Vagina (tissue), 2 donors: ENCODE measurements around the gene ZC3H12C.

Experiments used
- POLR2A ChIP-seq, 2 donors: fragments of 450-650 bp; IDR thresholded peaks; one replicate each; pipeline ENCODE4 v1.6.1; 2017; ENCODE audit warnings: antibody characterized with exemption in 2 of 2, mild to moderate bottlenecking in 2 of 2, moderate library complexity in 2 of 2
- POLR2AphosphoS5 ChIP-seq, 2 donors: sonication (generic); formaldehyde crosslinking; IDR thresholded peaks; one replicate each; pipeline ENCODE4 v1.9.0; 2017; ENCODE audit warnings: antibody characterized with exemption in 2 of 2, mild to moderate bottlenecking in 2 of 2, low read depth in 1 of 2; ENCODE audit not compliant: insufficient read depth in 1 of 2
- TF ChIP-seq, protein P1 (sequence below), 3 experiments: fragments of 450-650 bp in 2 of 3; fragments of 200-600 bp in 1 of 3; sonication (generic) in 1 of 3; IDR thresholded peaks; one replicate each; pipeline ENCODE4 v1.5.1; 2017 to 2019; ENCODE audit warnings: antibody characterized with exemption in 3 of 3, mild to moderate bottlenecking in 2 of 3, moderate library complexity in 2 of 3

DNA sequence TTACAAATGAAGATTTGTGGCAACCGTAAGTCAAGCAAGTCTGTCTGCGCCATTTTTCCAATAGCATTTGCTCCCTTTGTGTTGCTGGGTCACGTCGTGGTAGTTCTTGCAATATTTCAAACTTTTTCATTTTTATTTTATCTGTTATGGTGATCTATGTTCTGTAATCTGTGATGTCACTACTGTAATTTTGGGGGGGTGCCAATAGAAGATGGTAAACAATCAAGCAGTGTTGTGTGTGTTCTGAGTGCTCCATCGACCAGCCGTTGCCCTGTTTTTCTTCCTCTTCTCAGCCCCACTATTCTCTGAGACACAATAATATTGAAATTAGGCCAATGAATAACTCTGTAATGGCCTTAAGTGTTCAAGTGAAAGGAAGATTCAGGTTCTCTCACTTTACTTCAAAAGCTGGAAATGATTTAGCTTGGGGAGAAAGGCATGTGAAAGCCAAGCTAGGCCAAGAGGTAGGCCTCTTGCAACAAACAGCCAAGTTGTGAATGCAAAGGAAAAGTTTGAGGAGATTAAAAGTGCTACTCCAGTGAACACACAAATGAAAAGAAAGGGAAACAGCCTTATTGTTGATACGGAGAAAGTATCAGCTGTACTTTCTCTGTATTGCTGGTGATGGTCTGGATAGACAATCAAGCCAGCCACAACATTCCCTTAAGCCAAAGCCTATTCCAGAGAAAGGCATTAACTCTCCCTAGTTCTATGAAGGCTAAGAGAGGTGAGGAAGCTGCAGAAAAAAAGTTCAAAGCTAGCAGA, 7.5 kb downstream of the ZC3H12C start:
- no peak for TF ChIP-seq POLR2A (IDR thresholded peaks at IDR 0.05)
- TF ChIP-seq, protein P1, sequence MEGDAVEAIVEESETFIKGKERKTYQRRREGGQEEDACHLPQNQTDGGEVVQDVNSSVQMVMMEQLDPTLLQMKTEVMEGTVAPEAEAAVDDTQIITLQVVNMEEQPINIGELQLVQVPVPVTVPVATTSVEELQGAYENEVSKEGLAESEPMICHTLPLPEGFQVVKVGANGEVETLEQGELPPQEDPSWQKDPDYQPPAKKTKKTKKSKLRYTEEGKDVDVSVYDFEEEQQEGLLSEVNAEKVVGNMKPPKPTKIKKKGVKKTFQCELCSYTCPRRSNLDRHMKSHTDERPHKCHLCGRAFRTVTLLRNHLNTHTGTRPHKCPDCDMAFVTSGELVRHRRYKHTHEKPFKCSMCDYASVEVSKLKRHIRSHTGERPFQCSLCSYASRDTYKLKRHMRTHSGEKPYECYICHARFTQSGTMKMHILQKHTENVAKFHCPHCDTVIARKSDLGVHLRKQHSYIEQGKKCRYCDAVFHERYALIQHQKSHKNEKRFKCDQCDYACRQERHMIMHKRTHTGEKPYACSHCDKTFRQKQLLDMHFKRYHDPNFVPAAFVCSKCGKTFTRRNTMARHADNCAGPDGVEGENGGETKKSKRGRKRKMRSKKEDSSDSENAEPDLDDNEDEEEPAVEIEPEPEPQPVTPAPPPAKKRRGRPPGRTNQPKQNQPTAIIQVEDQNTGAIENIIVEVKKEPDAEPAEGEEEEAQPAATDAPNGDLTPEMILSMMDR (IDR thresholded peaks at IDR 0.05): no peak
- TF ChIP-seq POLR2AphosphoS5 (IDR thresholded peaks at IDR 0.05; ENCODE audit: insufficient read depth in 1 of 2, low read depth in 1 of 2): no peak
